HG02970 (cell line): Measurements from ENCODE around the gene TRMT2A.

Experiments used
- ATAC-seq: cut with Tn5 transposase; IDR thresholded peaks from one replicate; pipeline ENCODE4 v1.9.1; 2021; ENCODE audit warnings: mild to moderate bottlenecking, moderate library complexity, moderate number of reproducible peaks; ENCODE audit not compliant: unreplicated experiment, low FRiP score

TRMT2A gene

DNA sequence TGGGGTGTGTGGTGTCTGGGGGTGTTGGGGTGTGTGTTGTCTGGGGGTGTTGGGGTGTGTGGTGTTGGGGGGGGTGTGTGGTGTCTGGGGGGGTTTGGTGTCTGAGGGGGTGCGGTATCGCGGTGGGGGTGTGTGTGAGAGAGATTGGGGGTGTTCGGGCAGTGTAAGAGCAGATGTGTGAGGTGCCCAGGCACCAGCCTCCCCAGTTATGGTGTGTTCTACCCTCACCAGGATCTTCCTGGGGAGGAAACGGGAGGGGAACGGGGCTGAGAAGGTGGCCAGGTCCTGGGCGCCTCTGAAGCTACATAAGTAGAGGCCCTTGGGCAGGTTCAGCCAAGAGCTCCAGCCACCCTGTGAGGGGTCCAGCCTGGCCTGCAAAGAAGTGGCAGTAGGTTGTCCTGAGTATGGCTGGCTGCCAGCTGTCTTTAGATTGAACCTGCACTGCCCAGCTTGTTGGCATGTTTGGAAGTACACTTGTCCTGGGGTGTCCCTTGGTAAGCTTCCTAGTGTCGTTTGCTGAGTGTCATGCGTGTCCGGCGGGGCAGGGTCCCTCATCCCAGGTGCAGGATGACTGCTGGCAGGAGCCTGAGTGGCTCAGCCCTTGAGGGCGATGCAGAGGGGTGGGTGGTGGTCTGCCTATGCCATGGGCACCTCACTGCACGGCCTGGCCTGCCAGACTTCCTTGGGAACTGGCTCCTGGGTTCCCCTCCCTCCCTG lies 6.5 kb upstream of the TRMT2A start:
- ATAC-seq = no peak

DNA sequence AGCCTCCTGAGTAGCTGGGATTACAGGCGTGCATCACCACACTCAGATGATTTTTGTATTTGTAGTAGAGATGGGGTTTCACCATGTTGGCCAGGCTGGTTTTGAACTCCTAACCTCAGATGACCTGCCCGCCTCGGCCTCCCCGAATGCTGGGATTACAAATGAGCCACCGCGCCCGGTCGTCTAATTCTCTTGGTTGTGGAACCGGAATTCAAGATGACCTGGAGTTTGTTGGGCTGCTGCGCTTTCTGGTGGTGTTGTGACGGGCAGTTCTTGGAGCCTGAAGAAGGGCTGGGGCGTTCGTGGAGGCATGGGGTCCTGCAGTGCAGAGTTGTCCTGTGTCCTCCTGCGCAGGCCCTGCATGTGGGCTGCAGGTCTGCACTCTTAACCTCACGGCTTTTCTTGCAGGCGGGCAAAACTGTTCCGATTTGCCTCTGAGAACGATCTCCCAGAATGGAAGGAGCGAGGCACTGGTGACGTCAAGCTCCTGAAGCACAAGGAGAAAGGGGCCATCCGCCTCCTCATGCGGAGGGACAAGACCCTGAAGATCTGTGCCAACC lies 4.9 kb upstream of the TRMT2A start:
- no peak for ATAC-seq

DNA sequence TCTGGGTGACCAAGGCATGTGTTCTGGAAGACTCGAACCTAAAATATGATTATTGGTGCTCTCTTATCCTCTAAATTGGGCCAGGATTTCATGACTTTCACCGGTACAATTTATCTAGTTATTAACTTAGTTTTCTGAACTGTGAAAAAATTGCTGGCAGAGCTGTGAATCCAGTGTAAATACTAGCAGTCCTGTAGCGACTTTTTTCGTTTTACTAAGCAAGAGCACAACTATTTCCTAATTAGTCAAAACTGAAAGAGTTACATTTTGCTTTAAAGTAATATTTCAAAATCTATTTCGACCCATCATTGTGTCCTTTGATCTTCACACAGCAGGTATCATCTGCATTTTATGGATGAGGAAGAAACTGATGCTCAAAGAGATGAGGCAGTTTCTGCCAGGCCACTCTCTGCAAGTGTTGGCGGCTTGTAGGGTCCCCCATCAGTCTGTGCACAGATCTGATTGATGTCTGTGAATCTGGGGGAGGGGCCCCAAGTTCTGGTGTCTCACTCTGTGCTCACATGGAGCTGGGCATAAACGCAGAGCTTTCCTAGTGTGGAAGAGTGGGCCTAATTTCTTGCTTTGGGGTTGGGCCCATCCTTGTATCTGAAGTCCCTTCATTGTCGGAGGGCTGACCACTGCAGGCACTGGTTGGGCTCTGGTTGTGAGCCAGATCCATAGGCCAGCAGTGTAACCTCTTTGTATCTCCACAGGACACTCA lies 1.4 kb upstream of the TRMT2A start:
- ATAC-seq = no peak

GRCh38 chr22:20117633-20118299 lies 740 bp upstream of the TRMT2A start:
- no peak for ATAC-seq

GRCh38 chr22:20116376-20116950 lies 563 bp downstream of the TRMT2A start:
- ATAC-seq = no peak

GRCh38 chr22:20115691-20116375 lies 1.2 kb downstream of the TRMT2A start, which contains the start of gene RANBP1:
RANBP1 (plus strand) TSS chr22:20116104; CDS start chr22:20116185, 81 bp downstream.
- ATAC-seq = no peak

DNA sequence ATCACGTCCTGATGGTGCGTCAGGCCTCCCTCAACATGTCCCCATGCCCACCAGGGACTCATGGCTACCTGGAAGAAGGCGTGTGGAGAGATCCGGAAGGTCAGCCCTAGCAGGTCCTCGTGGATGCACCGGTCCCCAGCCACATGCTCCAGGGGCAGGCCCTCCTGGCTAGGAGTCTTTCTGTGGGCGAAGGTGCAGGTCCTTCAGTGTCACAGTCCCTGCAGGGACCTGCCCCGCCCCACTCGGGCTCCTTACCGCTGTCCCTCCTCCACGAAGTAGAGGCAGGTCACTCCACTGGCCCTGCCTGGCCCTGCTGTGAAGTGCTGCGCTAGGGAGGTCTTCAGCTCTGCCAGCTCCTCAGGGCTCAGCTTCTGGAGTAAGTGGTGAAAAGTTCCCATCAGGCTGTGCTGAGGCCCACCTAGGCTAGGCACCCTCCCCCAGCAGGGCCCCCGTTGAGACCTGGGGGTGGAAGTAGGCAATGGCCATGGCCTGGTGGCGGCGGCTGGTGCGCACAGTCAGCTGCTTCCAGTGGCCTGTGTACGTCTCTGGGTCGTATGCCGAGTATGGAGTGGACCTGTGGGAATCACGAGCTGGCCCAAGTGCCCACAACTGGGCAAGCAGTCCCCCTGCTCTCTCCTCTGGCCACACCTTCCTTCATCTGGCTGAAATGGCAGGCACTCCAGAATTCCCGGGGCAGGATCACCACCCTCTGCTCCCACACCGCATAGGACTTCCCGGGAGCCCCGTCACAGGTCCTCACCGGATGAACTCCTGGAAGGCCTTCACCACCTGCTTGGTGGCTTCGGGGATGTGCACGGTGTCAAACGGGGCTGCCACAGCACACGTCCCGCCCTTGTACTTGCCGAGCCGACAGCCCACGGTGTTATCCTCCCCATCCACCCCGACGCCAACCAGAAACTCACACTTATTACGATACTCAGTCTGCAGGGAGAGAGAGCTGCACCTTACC lies 2.2 kb downstream of the TRMT2A start:
- ATAC-seq = no peak

- ATAC-seq = no peak
Observed at GRCh38 chr22:20113551-20114310, 3.3 kb downstream of the TRMT2A start.

GRCh38 chr22:20112623-20113511 lies 4.2 kb downstream of the TRMT2A start:
- ATAC-seq = no peak

DNA sequence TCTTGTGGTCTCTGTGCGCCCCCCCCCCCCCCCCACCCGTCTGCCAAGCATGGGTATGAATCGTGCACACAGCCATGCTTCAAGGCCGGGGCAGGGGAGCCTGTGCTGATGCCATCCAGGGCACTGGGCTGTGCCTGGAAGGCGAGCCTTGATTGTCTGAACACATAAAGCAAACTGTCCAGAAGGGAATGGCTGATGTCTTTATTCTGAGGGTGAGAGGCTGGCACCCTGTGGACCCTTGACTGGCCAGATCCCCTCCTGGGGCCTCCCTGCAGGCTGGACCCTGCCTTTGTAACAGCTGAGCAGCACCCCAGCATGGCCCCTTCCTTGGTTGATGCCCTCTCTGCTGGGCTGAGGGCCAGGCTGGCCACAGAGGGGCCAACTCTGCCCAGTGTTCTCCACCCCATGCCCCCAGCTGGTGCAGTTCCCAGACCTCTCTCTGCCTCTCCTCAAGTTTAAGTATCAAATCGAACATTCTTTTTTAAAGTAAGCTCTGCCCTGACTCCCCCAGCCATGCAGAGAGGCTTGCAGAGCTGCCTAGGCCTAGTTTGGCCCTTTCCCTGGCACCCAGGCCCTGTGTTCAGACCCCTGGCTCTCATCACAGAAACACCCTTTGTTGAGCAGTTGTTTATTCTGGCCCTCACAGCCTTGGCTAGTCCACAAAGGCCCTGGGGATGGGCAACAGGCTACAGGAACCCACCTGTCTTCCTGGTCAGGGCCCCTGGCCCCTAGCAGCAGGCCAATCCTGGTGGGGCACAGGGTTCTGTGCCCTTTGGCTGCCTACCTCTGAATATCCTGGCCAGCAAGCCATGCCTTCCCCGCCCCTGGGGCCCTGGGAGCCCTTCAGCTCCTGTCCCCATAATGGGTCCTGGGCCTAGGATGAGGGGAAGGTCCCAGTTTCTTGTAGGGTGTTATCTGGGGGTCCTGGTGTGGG lies 5.1 kb downstream of the TRMT2A start:
- no peak for ATAC-seq

GRCh38 chr22:20111045-20111688 lies 5.9 kb downstream of the TRMT2A start:
- ATAC-seq = no peak

DNA sequence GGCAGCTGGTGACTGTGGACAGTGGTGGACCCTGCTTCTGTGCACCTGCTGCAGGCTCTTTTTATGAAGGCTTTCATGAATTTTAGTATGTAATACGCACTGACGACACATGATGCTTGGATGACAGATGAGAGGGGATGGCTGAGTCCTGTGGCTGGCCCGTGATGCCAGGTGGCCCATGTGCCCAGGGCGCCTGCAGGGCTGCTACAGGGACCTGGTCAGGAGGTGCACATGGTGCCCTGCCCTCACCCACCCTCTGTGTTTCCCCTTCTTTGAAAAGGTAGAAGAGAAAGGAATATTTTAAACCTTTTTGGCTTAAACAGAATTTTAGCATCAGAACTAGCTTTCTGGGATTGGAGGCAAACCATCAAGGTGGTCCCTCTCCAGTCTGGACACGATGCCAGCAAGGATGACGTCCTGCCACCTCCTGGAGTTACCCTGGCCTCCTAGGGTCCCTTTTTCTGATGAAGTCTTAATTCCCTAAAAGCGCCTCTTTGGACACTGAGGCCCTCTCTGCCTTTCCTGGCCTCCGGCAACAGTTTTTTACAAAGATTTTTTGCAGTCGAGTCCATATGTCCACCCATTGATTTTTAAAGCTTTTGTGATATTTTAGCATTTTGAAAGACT lies 6.6 kb downstream of the TRMT2A start:
- ATAC-seq = no peak

DNA sequence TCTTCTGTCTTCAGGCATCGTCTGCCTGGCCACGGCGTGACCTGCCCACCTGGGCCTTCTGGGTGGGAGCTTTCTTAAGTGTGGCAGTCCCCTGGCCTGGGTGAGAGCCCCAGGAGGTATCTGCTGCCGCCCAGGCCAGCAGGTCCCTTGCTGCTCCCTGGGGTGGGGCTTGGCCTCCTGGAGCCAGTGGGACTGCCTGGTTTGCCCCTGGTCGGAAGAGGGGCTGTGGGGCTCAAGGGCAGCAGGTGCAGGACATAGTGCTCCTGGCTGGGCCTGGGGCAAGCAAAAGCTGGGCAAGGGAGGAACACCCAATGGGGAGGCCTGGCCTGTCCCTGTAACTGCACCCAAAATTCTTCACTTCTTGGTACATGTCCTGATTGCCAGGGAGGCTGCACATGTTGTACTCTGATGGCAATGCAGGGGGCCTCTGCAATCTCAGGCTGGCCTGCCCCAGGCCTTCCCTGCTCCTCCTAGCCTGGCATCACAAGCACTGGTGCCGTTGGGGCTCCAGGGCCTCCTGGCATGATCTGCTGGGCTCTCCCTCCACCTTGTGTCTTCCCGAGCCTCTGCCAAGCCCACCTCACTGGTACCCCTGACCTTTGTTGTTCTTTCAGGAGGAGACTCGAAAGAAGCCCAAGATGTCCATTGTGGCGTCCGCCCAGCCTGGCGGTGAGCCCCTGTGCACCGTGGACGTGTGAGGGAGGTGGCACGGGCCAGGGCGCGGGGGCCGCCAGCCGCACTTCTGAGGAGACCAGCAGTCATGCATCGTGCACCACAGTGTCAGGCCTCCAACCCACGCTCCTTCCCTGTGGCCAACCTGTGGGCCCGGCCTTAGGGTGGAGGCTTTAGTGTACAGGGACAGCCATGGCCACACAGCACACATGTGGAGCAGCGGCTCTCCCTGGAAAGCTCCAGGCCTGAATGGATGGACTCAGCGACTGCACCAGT lies 7.3 kb downstream of the TRMT2A start:
- ATAC-seq = no peak

- ATAC-seq = no peak
Observed at GRCh38 chr22:20108757-20109230, 8.2 kb downstream of the TRMT2A start.
